Ascending aorta (tissue), 2 donors: ENCODE data around the gene SURF1. TPM values are rescaled to one million over a fixed set of nuclear protein-coding genes. Genes with fewer than 3 reads are reported as not detected.

Experiments used
- DNase-seq, 2 donors: peaks; one replicate each; pipeline ENCODE4 v3.0.0-alpha.2; 2019; ENCODE audit warnings: low spot score in 2 of 2
- H3K27ac ChIP-seq, 2 donors: fragments of 200-600 bp; sonication (generic); one replicate each; pipeline ENCODE4 v1.5.1; 2016 to 2017; ENCODE audit warnings: mild to moderate bottlenecking in 1 of 2
- H3K27me3 ChIP-seq: fragments of 200-600 bp; sonication (generic); one replicate; pipeline ENCODE4 v1.5.1; 2017
- H3K36me3 ChIP-seq, 2 donors: fragments of 200-600 bp; sonication (generic); one replicate each; pipeline ENCODE4 v1.5.1; 2016
- H3K4me1 ChIP-seq, 2 donors: fragments of 200-600 bp; sonication (generic); one replicate each; pipeline ENCODE4 v1.5.1; 2016 to 2017; ENCODE audit warnings: mild to moderate bottlenecking in 1 of 2
- H3K4me3 ChIP-seq, 2 donors: fragments of 200-600 bp; sonication (generic); one replicate each; pipeline ENCODE4 v1.5.1; 2016 to 2017; ENCODE audit warnings: mild to moderate bottlenecking in 1 of 2
- H3K9me3 ChIP-seq, 2 donors: fragments of 200-600 bp; sonication (generic); one replicate each; pipeline ENCODE4 v1.5.1; 2016
- CTCF ChIP-seq, 3 experiments: fragments of 200-600 bp in 2 of 3; fragments of 450-650 bp in 1 of 3; sonication (generic) in 2 of 3; IDR thresholded peaks; one replicate each; pipeline ENCODE4 v1.5.1; 2016 to 2019; ENCODE audit warnings: antibody characterized with exemption in 3 of 3, mild to moderate bottlenecking in 1 of 3, moderate library complexity in 1 of 3
- intact Hi-C: fragments of 100-400 bp; cut with DNase I; formaldehyde crosslinking; loops from one replicate; pipeline ENCODE4 v1.15.1; 2023
- total RNA-seq: library from RNA; depleted of rRNA; stranded (reverse); fragments of >200 nt; gene quantifications from one replicate; pipeline ENCODE4 v1.1.0, GENCODE V29; 2016

Gene SURF1
- total RNA-seq, 1 donor from 2014 or later = 19.9 TPM

- intact Hi-C loops = loop anchor here (10.0 kb wide), 1 partner anchor 654 kb away; the partner anchor contains the start of gene BRD3OS
- H3K4me1 ChIP-seq = peaks cover 7 to 40% of the 10 kb centered on the region in 2 donors
- H3K27ac ChIP-seq = no peak overlapping the region
- H3K27me3 ChIP-seq = no peaks in the 10 kb centered on the region
- H3K4me3 ChIP-seq = no peak overlapping the region
- no peaks in the 10 kb centered on the region for H3K9me3 ChIP-seq
- peaks cover 21 to 47% of the 10 kb centered on the region in 2 donors for H3K36me3 ChIP-seq
- no peak for TF ChIP-seq CTCF (IDR thresholded peaks at IDR 0.05)
- DNase-seq = no peak
These were observed 14.4 kb upstream of the SURF1 start for GRCh38 chr9:133370685-133371084.

- intact Hi-C loops = loop anchor here (10.0 kb wide), 1 partner anchor 655 kb away; the partner anchor contains the start of gene BRD3OS
- DNase-seq = no peak
- no peak for TF ChIP-seq CTCF (IDR thresholded peaks at IDR 0.05)
- H3K9me3 ChIP-seq = no peaks in the 10 kb centered on the region
- no peak overlapping the region for H3K4me3 ChIP-seq
- no peak overlapping the region for H3K27ac ChIP-seq
- peaks cover 29 to 52% of the 10 kb centered on the region in 2 donors for H3K36me3 ChIP-seq
- peaks cover 7 to 40% of the 10 kb centered on the region in 2 donors for H3K4me1 ChIP-seq
- no peaks in the 10 kb centered on the region for H3K27me3 ChIP-seq
These were observed 13.6 kb upstream of the SURF1 start for GRCh38 chr9:133369933-133370332.

GRCh38 chr9:133369422-133369821 lies 13.1 kb upstream of the SURF1 start:
- Histone ChIP-seq H3K27me3 (no peaks in the 10 kb centered on the region), H3K27ac (no peak overlapping the region), H3K4me1 (peaks cover 4 to 40% of the 10 kb centered on the region in 2 donors), H3K9me3 (no peaks in the 10 kb centered on the region), H3K36me3 (peaks cover 34 to 57% of the 10 kb centered on the region in 2 donors), H3K4me3 (no peak overlapping the region)
- intact Hi-C loops = no loop called here
- TF ChIP-seq CTCF (IDR thresholded peaks at IDR 0.05) = no peak
- no peak for DNase-seq

- Histone ChIP-seq H3K4me3 (no peak overlapping the region), H3K9me3 (no peaks in the 10 kb centered on the region), H3K4me1 (peaks cover 0 to 37% of the 10 kb centered on the region in 2 donors), H3K27ac (no peak overlapping the region), H3K27me3 (no peaks in the 10 kb centered on the region), H3K36me3 (peaks cover 43 to 67% of the 10 kb centered on the region in 2 donors)
- no peak for DNase-seq
- no peak for TF ChIP-seq CTCF (IDR thresholded peaks at IDR 0.05)
- intact Hi-C loops = no loop called here
These were observed 12.1 kb upstream of the SURF1 start for GRCh38 chr9:133368249-133368881.

GRCh38 chr9:133367778-133368177 lies 11.5 kb upstream of the SURF1 start:
- DNase-seq = no peak
- Histone ChIP-seq H3K27me3 (no peaks in the 10 kb centered on the region), H3K36me3 (peaks cover 46 to 68% of the 10 kb centered on the region in 2 donors), H3K9me3 (no peaks in the 10 kb centered on the region), H3K4me1 (peaks cover 0 to 31% of the 10 kb centered on the region in 2 donors), H3K27ac (no peak overlapping the region), H3K4me3 (no peak overlapping the region)
- intact Hi-C loops = no loop called here
- no peak for TF ChIP-seq CTCF (IDR thresholded peaks at IDR 0.05)
